GM18517 (cell line): ENCODE data around the gene REEP1.

Source experiments
- ATAC-seq: cut with Tn5 transposase; IDR thresholded peaks from one replicate; pipeline ENCODE4 v1.9.1; 2021; ENCODE audit warnings: mild to moderate bottlenecking, moderate library complexity; ENCODE audit not compliant: unreplicated experiment

The REEP1 gene

GRCh38 chr2:86308356-86308755, 29.1 kb downstream of the REEP1 start:
- ATAC-seq: no peak

- no peak for ATAC-seq
Observed at GRCh38 chr2:86307431-86307830, 30.0 kb downstream of the REEP1 start.

DNA sequence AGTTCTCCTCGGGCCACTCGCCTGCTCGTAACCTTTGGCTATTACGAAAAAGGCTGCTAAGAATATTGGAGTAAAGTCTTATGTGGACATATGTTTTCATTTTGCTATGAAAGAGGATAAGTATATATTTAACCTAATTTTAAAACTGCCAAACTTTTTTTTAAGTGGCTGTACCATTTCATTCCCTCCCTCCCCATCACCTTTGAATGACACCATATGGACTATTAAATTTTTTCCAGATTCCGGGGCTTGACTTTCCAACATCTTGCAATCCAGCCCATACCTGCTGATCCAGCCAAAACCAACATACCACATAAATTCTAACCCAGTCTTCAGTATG, 31.5 kb downstream of the REEP1 start:
- no peak for ATAC-seq

DNA sequence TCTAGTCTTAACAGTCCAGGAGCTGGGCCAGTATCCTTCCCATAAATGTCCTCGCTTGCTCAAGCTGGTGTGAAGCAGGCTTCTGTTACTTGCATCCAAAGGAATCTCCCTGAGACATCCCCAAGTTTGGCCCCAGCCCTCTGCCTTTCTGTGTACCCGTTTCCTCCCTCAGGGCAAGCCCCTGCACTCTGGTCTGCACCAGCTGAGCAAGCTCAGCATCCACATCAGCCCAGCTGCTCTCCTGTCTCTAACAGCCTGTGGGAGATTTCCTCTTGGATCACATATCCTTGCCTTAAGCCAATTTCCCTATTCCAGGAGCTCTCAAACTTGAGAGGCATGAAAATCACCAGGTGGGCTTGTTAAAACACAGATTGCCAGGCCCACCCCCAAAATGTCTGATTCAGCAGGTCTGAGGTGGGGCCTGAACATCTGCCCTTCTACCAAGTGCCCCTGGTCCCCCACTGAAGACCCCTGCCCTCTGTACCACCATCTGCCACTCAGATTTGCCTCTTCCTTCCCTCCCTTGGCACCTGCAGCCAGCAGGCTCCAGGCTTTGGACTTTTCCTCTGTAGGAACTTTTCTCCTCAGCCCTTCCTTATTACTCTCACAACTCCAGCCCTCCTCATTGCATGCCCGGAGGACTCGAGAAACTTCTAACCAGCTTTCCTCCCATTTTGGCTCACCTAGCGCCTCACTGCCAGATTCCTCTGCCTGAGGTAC, 32.1 kb downstream of the REEP1 start:
- ATAC-seq: no peak

- no peak for ATAC-seq
Observed at GRCh38 chr2:86304416-86304815, 33.0 kb downstream of the REEP1 start.

- ATAC-seq: no peak
Observed at GRCh38 chr2:86302320-86302719, 35.1 kb downstream of the REEP1 start.

- no peak for ATAC-seq
Observed at GRCh38 chr2:86301711-86302202, 35.7 kb downstream of the REEP1 start.

- no peak for ATAC-seq
Observed at GRCh38 chr2:86301009-86301408, 36.4 kb downstream of the REEP1 start.

DNA sequence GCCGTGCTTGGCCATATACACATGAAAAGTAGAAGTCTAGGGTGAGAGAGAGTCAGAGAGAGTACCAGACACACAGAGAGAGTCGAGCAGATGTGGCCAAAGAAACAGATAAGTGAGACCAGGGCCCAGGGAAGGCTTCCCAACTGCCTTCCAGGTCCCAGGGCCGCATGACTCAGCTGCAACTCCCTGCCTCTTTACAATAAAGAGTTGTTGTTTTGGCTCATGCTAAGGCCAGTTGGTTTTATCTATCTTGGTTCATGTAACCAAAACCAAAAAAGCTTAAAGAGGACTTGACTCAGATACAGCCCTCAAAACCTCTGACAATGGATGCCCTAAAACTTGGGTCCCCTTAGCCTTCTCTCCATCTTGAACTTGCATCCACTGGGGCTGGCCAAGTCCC, 36.9 kb downstream of the REEP1 start:
- no peak for ATAC-seq

DNA sequence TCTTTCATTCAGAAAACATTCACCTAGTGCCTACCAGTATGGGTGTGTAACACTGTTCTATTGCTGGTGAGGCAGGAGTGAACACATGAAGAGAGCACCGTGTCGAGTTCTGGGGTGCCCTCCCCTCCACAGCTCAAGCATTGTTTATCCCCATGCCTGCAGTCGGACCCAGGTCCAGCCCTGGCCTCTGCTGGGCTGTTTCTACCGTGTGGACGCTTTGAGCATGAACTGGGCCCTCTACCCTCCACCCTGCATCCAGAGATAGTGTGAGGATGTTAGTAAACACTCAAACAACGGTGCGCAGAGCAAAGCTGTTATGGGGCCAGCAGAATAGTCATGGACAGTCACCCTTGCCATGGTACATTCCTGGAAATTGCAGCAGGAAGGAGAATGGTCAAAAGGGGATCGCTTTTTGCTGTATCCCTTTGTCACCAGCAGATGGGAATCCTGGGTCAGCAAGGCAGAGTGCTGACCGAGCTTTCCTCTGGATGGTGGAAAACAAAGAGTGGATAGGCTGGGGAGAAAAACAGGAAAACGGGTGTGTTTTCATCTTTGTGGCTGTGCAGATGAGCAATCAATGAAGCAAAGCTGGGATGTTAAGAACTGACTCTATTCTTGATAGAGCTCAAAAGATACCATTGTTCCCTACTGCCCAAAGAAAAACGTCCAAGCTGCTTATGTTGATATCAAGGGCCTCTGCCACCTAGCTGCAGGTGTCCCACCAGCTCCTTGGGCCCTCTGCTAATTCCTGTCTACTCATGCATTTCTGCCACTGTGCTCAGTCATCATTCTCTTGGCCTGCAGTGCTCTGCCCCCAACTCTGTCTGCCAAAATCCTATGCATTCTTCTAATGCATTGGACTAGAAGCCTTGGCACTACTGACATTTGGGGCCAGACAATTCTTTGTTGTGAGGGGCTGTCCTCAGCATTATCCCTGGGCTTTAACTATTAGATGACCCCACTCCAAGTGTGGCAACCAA, 38.7 kb downstream of the REEP1 start:
- ATAC-seq: no peak

- ATAC-seq: no peak
Observed at GRCh38 chr2:86297382-86298147, 39.9 kb downstream of the REEP1 start.

DNA sequence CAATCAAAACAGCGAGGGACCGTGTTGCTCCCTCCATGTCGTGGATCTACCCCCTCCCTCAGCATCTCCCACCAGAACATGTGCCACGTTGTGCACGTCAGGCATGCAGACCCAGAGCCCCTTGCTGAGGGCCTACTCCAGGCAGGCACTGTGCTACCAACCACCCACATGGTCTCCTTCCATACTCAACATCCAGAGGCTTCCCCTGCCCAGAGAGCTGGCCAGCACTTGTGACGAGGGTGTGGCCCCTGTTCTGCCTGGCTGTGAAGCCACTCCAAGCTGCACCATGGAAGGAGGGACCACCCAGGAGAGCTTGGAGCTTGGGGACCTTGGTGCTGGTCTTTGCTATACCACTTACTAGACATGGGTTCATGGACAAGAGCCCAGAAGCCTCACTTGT, 40.5 kb downstream of the REEP1 start:
- ATAC-seq: no peak

DNA sequence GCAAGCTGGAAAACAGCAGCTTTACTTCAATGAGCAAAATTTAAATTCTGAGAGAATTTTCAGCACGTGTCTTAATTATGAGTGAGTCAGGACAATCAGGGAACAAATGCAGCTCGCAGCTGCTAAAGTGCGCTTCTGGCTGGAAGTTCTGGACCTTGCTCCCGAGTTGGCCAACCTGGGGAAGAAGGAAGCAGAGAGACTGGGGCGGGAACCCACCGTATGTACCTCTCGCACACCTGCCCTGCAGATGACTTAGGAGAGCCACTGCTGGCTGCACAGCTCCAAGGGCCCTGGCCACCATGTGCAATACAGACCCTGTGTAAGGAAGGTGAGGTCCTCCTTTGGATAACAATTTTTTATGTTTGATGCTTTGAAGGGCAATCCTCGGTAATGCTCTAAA, 42.4 kb downstream of the REEP1 start:
- no peak for ATAC-seq

- no peak for ATAC-seq
Observed at GRCh38 chr2:86293612-86294011, 43.8 kb downstream of the REEP1 start.

DNA sequence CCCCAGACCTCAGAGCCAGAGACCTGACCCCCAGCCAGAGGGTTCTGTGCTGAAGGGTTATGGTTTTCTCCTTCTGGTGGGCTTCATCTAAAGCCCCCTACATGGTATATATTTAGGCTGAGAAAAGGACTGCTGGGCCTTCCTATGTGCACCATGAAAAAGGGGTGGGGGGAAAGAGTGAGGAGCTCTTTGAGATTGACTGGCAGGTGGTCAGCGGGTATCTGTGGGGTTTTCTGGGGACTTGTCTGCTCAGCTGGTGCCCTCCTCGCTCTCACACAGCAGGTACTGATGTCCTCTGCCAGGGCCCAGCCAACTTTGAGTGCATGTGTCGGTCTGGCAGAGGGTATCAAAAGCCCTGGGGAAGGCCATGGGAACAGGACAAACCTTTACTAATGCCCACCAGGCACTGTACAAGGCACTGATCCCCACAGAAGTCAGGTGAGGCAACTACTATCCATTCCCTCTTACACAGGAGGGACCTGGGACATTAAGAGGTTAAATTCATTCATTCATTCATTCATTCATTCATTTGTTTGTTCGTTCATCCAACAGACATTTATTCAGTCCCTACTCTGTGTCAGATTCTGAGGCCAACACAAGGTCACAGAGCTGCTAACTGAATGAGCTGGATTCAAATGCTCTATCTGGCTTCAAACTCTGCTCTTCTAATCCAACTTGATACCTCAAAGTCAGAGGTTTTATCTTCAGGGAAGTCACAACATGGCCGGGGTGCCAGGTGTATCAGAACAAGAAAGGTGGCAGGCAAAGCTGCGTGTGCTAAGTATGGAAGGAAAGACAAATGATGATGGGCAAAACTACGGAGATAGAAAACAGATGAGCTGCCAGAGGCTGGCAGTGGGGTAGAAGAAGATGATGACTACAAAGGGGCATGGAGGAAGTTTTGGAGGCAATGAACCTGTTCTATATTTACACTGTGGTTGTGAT, 44.6 kb downstream of the REEP1 start:
- no peak for ATAC-seq

- no peak for ATAC-seq
Observed at GRCh38 chr2:86291328-86291662, 46.1 kb downstream of the REEP1 start.

DNA sequence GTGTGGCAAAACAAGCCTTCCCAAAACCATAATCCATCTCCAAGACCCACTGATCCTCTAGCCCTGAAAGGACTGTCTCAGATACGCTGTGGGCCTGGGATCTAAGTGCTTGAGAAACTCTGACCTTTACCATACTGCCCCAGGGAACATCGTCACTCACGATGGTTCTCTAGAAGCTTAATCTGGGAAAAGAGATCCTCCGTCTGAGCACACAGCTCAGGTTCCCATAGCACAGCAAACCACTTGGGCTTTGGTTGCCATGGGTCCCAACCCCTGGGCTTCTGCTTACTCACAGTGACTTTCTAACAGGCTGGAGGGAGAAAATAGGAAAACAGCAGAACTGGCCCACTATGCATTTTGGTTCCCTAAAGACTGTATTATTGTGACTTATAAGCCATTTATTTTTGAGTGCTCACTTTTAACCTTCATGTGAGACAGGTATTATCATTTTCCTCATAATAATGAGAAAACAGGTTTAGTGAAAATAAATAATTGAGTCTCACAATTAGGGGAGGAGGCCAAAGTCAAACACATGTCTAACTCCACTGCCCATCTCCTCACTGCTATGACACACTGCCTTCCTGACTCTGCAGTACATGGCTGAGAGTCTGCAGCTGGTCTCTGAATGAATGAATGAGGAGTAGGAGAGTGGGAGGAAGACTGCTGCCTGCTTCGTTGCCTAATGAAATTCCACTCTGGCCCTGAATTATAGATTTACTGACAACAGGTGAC, 46.7 kb downstream of the REEP1 start:
- no peak for ATAC-seq

- no peak for ATAC-seq
Observed at GRCh38 chr2:86286516-86286915, 50.9 kb downstream of the REEP1 start.

DNA sequence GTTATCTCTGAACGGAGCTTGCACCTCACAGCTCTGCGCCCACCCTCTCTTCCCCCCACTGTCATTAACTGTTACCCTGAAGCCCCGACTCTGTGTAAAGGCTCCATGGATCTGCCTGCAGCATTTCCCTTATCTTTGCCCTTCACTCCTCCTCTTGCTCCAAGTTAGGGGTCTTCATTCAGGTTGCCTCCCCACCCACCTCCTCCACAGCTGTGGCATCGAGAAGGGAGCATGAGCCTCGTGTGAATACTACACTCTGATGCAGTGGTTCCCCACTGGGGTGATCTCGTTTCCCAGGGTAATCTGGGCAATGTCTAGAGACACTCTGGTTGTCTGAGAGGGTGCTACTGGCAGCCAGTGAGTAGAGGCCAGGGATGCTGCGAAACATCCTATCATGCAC, 51.4 kb downstream of the REEP1 start:
- no peak for ATAC-seq

DNA sequence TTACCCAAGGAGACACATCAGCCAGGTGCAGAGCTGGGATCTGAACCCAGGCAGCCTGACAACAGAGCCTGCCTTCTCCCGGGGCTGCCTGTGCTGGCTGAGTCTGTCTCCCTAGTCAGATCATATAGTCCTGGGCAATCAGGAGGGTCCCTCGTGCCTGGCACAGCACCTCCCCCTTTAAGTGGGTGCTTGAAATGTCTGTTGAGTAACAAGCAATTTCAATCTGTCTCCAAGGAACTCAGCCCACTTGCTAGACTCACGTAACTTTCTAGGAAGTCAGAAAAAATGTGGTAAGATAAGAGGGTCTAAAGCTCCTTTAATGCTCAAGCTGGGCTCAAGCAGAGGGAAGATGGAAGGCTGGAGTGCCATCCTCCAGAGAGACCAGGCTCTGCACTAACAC, 51.9 kb downstream of the REEP1 start:
- no peak for ATAC-seq
